Fibroblast of lung (primary cell): Measurements from ENCODE around the gene IFIH1. TPM values are rescaled to one million over a fixed set of nuclear protein-coding genes. Genes with fewer than 3 reads are reported as not detected.
A peak's percentile ranks its signal among the peaks of the same experiment; 100 is the strongest.

Source experiments
- DNase-seq, 2 donors: peaks; one replicate each; pipeline versions ENCODE4 v3.0.0 to v3.0.0-alpha.2; 2010; ENCODE audit warnings: low read depth in 2 of 2
- H2AFZ ChIP-seq: 2 replicates; pipeline ENCODE4 v1.5.1; 2012; ENCODE audit warnings: low read length, control low read depth, inconsistent platforms
- H3K27ac ChIP-seq: 2 replicates; pipeline ENCODE4 v1.5.1; 2011; ENCODE audit warnings: low read length, control low read depth; ENCODE audit not compliant: insufficient read depth
- H3K27me3 ChIP-seq: 2 replicates; pipeline ENCODE4 v1.5.1; 2011; ENCODE audit warnings: mild to moderate bottlenecking, low read length; ENCODE audit not compliant: control insufficient read depth, insufficient read depth
- H3K36me3 ChIP-seq: 2 replicates; pipeline ENCODE4 v1.5.1; 2011; ENCODE audit warnings: low read length; ENCODE audit not compliant: control insufficient read depth, insufficient read depth
- H3K4me1 ChIP-seq: 2 replicates; pipeline ENCODE4 v1.5.1; 2011; ENCODE audit warnings: low read length; ENCODE audit not compliant: control insufficient read depth, insufficient read depth; ENCODE audit errors: extremely low read depth
- H3K4me2 ChIP-seq: 2 replicates; pipeline ENCODE4 v1.5.1; 2011; ENCODE audit warnings: low read length, control low read depth; ENCODE audit not compliant: insufficient read depth; ENCODE audit errors: extremely low read depth
- H3K4me3 ChIP-seq, 4 experiments: fragments of 200-600 bp in 1 of 4; sonication (generic) in 1 of 4; replicated peaks in 1 of 4; 2 replicates each; pipeline ENCODE4 v1.5.1; 2011 to 2016; ENCODE audit warnings: low read length in 4 of 4, low read depth in 3 of 4, mild to moderate bottlenecking in 3 of 4, control low read depth in 2 of 4, inconsistent platforms in 1 of 4, mixed read lengths in 1 of 4; ENCODE audit not compliant: insufficient read depth in 1 of 4; ENCODE audit errors: control extremely low read depth in 1 of 4
- H3K79me2 ChIP-seq: 2 replicates; pipeline ENCODE4 v1.5.1; 2012; ENCODE audit warnings: mild to moderate bottlenecking, low read length, inconsistent platforms; ENCODE audit not compliant: control insufficient read depth, insufficient read depth
- H3K9ac ChIP-seq: 2 replicates; pipeline ENCODE4 v1.5.1; 2011; ENCODE audit warnings: mild to moderate bottlenecking, low read length, control low read depth; ENCODE audit not compliant: insufficient read depth
- H3K9me3 ChIP-seq: 2 replicates; pipeline ENCODE4 v1.5.1; 2012; ENCODE audit warnings: low read depth, low read length; ENCODE audit not compliant: control insufficient read depth, insufficient read depth
- H4K20me1 ChIP-seq: 2 replicates; pipeline ENCODE4 v1.5.1; 2011; ENCODE audit warnings: low read length; ENCODE audit not compliant: control insufficient read depth, insufficient read depth; ENCODE audit errors: extremely low read depth
- EZH2 ChIP-seq: IDR thresholded peaks from 2 replicates; pipeline ENCODE4 v1.5.1; 2012; ENCODE audit warnings: low read length, control low read depth, mild to moderate bottlenecking; ENCODE audit errors: missing control alignments
- polyA plus RNA-seq, 2 donors: library from polyadenylated mRNA; depleted of rRNA in 1 of 2; stranded (reverse) in 1 of 2; unstranded in 1 of 2; fragments of >200 nt; gene quantifications; 2 replicates each; pipeline ENCODE4 v1.2.1, GENCODE V29; 2011 to 2012; ENCODE audit warnings: missing spikeins in 1 of 2
- total RNA-seq: library from RNA; depleted of rRNA; stranded (reverse); fragments of >200 nt; gene quantifications from 2 replicates; pipeline ENCODE4 v1.2.1, GENCODE V29; 2014
- TF ChIP-seq, protein P1 (sequence below), 2 donors: IDR thresholded peaks in 1 of 2; conservative IDR thresholded peaks in 1 of 2; 1 replicate in 1 of 2; 2 replicates in 1 of 2; pipeline ENCODE4 v1.5.1; 2011 to 2012; ENCODE audit warnings: low read length in 2 of 2, control low read depth in 1 of 2, inconsistent platforms in 1 of 2, low read depth in 1 of 2, mild to moderate bottlenecking in 1 of 2

IFIH1 gene
- total and polyA plus RNA-seq, 2 donors (not counting 1 experiment from before 2014, with no cell fraction given) = 4.2 to 11.4 TPM

DNA sequence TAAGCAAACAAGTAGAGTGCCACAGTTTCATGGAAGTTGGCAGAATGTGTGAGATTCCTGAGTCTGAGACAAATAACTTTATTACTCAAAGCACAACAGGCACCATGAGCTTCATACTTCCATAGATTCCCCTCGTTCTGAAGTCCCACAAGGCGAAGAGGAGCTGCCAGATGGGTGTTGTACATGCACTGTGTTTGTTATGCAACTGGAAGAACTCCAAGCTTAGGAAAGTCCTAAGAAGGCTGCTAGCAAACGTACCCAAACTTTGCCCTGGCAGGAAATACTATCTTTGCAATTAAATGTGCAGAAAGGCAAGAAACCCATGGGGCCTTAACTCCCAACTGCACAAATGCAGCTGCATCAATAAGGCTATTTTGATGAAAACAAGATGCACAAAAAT is 23.8 kb upstream of the IFIH1 start:
- peak in 1 of 2 donors; percentile 2 for DNase-seq
- TF ChIP-seq EZH2 = no peak
- TF ChIP-seq, protein P1, sequence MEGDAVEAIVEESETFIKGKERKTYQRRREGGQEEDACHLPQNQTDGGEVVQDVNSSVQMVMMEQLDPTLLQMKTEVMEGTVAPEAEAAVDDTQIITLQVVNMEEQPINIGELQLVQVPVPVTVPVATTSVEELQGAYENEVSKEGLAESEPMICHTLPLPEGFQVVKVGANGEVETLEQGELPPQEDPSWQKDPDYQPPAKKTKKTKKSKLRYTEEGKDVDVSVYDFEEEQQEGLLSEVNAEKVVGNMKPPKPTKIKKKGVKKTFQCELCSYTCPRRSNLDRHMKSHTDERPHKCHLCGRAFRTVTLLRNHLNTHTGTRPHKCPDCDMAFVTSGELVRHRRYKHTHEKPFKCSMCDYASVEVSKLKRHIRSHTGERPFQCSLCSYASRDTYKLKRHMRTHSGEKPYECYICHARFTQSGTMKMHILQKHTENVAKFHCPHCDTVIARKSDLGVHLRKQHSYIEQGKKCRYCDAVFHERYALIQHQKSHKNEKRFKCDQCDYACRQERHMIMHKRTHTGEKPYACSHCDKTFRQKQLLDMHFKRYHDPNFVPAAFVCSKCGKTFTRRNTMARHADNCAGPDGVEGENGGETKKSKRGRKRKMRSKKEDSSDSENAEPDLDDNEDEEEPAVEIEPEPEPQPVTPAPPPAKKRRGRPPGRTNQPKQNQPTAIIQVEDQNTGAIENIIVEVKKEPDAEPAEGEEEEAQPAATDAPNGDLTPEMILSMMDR (conservative IDR thresholded peaks at IDR 0.05 in 1 of 2, IDR thresholded peaks at IDR 0.05 in 1 of 2; ENCODE audit: low read depth in 1 of 2, low read length in 2 of 2) = no peak
- H4K20me1 ChIP-seq = no peaks in the 10 kb centered on the region
- no peaks in the 10 kb centered on the region for H3K36me3 ChIP-seq
- no peaks in the 10 kb centered on the region for H3K4me1 ChIP-seq
- H2AFZ ChIP-seq = no peak overlapping the region
- H3K79me2 ChIP-seq = no peaks in the 10 kb centered on the region
- H3K9me3 ChIP-seq = no peaks in the 10 kb centered on the region
- H3K27ac ChIP-seq = no peak overlapping the region
- H3K4me3 ChIP-seq = no peak overlapping the region
- H3K9ac ChIP-seq = no peak overlapping the region
- H3K4me2 ChIP-seq = no peak overlapping the region
- H3K27me3 ChIP-seq = no peaks in the 10 kb centered on the region

DNA sequence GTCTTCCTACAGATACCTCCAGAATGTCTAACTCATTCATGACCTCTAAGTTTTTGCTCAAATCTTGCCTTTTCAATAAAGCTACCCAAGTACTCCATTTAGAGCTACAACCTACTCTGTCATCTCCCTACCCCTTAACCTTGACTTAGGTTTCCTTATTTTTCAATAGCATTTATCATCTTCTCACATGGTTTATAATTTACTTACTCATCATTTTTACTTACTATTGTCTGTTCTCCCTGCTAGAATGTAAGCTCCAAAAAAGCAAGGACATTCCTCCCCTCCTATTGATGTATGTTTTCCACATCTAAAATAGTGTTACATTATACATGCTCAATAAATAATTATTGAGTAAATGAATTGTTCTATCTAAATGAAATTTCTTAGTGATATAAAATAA is 22.3 kb upstream of the IFIH1 start:
- Histone ChIP-seq H3K4me2 (no peak overlapping the region), H3K27me3 (no peaks in the 10 kb centered on the region), H3K79me2 (no peaks in the 10 kb centered on the region), H4K20me1 (no peaks in the 10 kb centered on the region), H2AFZ (no peak overlapping the region), H3K27ac (no peak overlapping the region), H3K4me3 (no peak overlapping the region), H3K9me3 (no peaks in the 10 kb centered on the region), H3K4me1 (no peaks in the 10 kb centered on the region), H3K9ac (no peak overlapping the region), H3K36me3 (no peaks in the 10 kb centered on the region)
- TF ChIP-seq, protein P1 (conservative IDR thresholded peaks at IDR 0.05 in 1 of 2, IDR thresholded peaks at IDR 0.05 in 1 of 2; ENCODE audit: low read depth in 1 of 2, low read length in 2 of 2) = no peak
- TF ChIP-seq EZH2 = no peak
- DNase-seq = no peak

DNA sequence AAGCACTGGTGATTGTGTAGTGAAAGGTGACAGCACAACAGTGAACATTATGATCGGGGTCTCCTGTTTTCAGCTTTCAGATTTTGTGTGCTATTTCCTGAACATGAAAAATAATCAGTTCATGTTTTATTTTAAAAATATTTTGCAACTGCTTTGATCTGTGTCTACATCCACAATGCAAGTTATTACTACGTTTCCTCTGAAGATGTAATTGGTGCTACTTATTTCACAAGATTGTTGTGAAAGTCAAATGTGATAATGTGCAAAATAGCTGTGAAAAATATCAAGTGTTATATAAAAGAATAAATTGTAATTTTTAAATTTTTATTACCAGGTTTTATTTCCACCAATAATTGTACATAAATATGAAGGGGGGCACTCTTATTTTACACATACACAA is 19.4 kb upstream of the IFIH1 start:
- H3K4me1 ChIP-seq = no peaks in the 10 kb centered on the region
- H3K9me3 ChIP-seq = no peaks in the 10 kb centered on the region
- H3K79me2 ChIP-seq = no peaks in the 10 kb centered on the region
- H3K27ac ChIP-seq = no peak overlapping the region
- H2AFZ ChIP-seq = no peak overlapping the region
- TF ChIP-seq EZH2 = no peak
- TF ChIP-seq, protein P1 (conservative IDR thresholded peaks at IDR 0.05 in 1 of 2, IDR thresholded peaks at IDR 0.05 in 1 of 2; ENCODE audit: low read depth in 1 of 2, low read length in 2 of 2) = no peak
- H3K36me3 ChIP-seq = no peaks in the 10 kb centered on the region
- H3K4me3 ChIP-seq = no peak overlapping the region
- no peak overlapping the region for H3K9ac ChIP-seq
- no peak for DNase-seq
- H4K20me1 ChIP-seq = no peaks in the 10 kb centered on the region
- no peaks in the 10 kb centered on the region for H3K27me3 ChIP-seq
- no peak overlapping the region for H3K4me2 ChIP-seq
